Thyroid gland (tissue), 4 donors: ENCODE measurements around the gene NGRN. TPM values are rescaled to one million over a fixed set of nuclear protein-coding genes. Genes with fewer than 3 reads are reported as not detected.

Source experiments
- DNase-seq, 2 donors: peaks; one replicate each; pipeline ENCODE4 v3.0.0-alpha.2; 2019
- H3K27ac ChIP-seq, 3 donors: fragments of 200-600 bp; sonication (generic); 1 replicate in 2 of 3; 2 replicates in 1 of 3; pipeline ENCODE4 v1.5.1; 2016 to 2019; ENCODE audit warnings: mild to moderate bottlenecking in 1 of 3, moderate library complexity in 1 of 3
- H3K27me3 ChIP-seq: fragments of 200-600 bp; sonication (generic); one replicate; pipeline ENCODE4 v1.5.1; 2019
- H3K36me3 ChIP-seq, 2 donors: fragments of 200-600 bp; sonication (generic); one replicate each; pipeline ENCODE4 v1.5.1; 2016 to 2019
- H3K4me1 ChIP-seq, 2 donors: fragments of 200-600 bp; sonication (generic); one replicate each; pipeline ENCODE4 v1.5.1; 2017 to 2019
- H3K4me3 ChIP-seq, 3 donors: fragments of 200-600 bp; sonication (generic); replicated peaks in 1 of 3; 1 replicate in 2 of 3; 2 replicates in 1 of 3; pipeline ENCODE4 v1.5.1; 2016; ENCODE audit warnings: mild to moderate bottlenecking in 1 of 3
- H3K9me3 ChIP-seq: fragments of 200-600 bp; sonication (generic); one replicate; pipeline ENCODE4 v1.5.1; 2017
- CTCF ChIP-seq, 6 experiments: fragments of 200-600 bp in 3 of 6; fragments of 450-650 bp in 3 of 6; sonication (generic) in 3 of 6; IDR thresholded peaks; one replicate each; pipeline ENCODE4 v1.5.1; 2016 to 2019; ENCODE audit warnings: antibody characterized with exemption in 6 of 6, mild to moderate bottlenecking in 2 of 6, inconsistent platforms in 1 of 6, moderate library complexity in 1 of 6
- POLR2A ChIP-seq, 2 donors: fragments of 450-650 bp; IDR thresholded peaks; one replicate each; pipeline ENCODE4 v1.6.1; 2017; ENCODE audit warnings: antibody characterized with exemption in 2 of 2, mild to moderate bottlenecking in 2 of 2, moderate library complexity in 1 of 2
- WGBS, 2 donors: methylation state at CpG; one replicate each; pipeline ENCODE4 v1.1.5; 2017; 5-methylcytosine and 5-hydroxymethylcytosine counted together
- intact Hi-C: fragments of 100-400 bp; cut with DNase I; formaldehyde crosslinking; loops from one replicate; pipeline ENCODE4 v1.15.1; 2023
- total RNA-seq, 4 donors: library from RNA; depleted of rRNA; stranded (reverse); fragments of >200 nt; gene quantifications; one replicate each; pipeline ENCODE4 v1.2.3, GENCODE V29; 2016

The NGRN gene
- total RNA-seq, 4 donors from 2014 or later: 80.7 to 159 (median 96.4) TPM

GRCh38 chr15:90222547-90222946, 42.9 kb upstream of the NGRN start:
- Histone ChIP-seq H3K4me1 (peaks cover 6 to 15% of the 10 kb centered on the region in 2 donors), H3K4me3 (no peak overlapping the region), H3K9me3 (no peaks in the 10 kb centered on the region), H3K36me3 (peaks cover 39 to 46% of the 10 kb centered on the region in 2 donors), H3K27ac (no peak overlapping the region), H3K27me3 (no peaks in the 10 kb centered on the region)
- TF ChIP-seq CTCF (IDR thresholded peaks at IDR 0.05) (no peak), POLR2A (IDR thresholded peaks at IDR 0.05) (no peak)
- 81 to 88% methylated on average over 2 of the region's 2 CpGs for WGBS, 2 donors
- intact Hi-C loops: no loop called here
- no peak for DNase-seq

- no peak overlapping the region for H3K4me3 ChIP-seq
- peaks cover 6 to 15% of the 10 kb centered on the region in 2 donors for H3K4me1 ChIP-seq
- H3K36me3 ChIP-seq: peaks cover 44 to 56% of the 10 kb centered on the region in 2 donors
- intact Hi-C loops: no loop called here
- TF ChIP-seq CTCF (IDR thresholded peaks at IDR 0.05): no peak
- TF ChIP-seq POLR2A (IDR thresholded peaks at IDR 0.05): no peak
- DNase-seq: no peak
- H3K27me3 ChIP-seq: no peaks in the 10 kb centered on the region
- H3K9me3 ChIP-seq: no peaks in the 10 kb centered on the region
- 93 to 96% methylated on average over 17 to 20 of the region's 22 CpGs for WGBS, 2 donors
- peak overlapping the region in 1 of 3 donors; percentile 18 for H3K27ac ChIP-seq
These were observed 41.9 kb upstream of the NGRN start for GRCh38 chr15:90223441-90224165.

- Histone ChIP-seq H3K4me3 (no peak overlapping the region), H3K9me3 (no peaks in the 10 kb centered on the region), H3K27ac (no peak overlapping the region), H3K36me3 (peaks cover 55 to 70% of the 10 kb centered on the region in 2 donors), H3K4me1 (peaks cover 6 to 9% of the 10 kb centered on the region in 2 donors), H3K27me3 (no peaks in the 10 kb centered on the region)
- 87 to 91% methylated on average over 9 of the region's 17 CpGs for WGBS, 2 donors
- no peak for DNase-seq
- TF ChIP-seq POLR2A (IDR thresholded peaks at IDR 0.05): no peak
- no peak for TF ChIP-seq CTCF (IDR thresholded peaks at IDR 0.05)
- intact Hi-C loops: no loop called here
These were observed 40.4 kb upstream of the NGRN start for GRCh38 chr15:90225047-90225446.

GRCh38 chr15:90225504-90226234, 39.8 kb upstream of the NGRN start:
- intact Hi-C loops: no loop called here
- Histone ChIP-seq H3K36me3 (peaks cover 61 to 76% of the 10 kb centered on the region in 2 donors), H3K9me3 (no peaks in the 10 kb centered on the region), H3K4me3 (no peak overlapping the region), H3K4me1 (peaks cover 5 to 9% of the 10 kb centered on the region in 2 donors), H3K27ac (no peak overlapping the region), H3K27me3 (no peaks in the 10 kb centered on the region)
- WGBS, 2 donors: 84 to 87% methylated on average over 8 to 14 of the region's 18 CpGs
- DNase-seq: no peak
- TF ChIP-seq CTCF (IDR thresholded peaks at IDR 0.05) (no peak), POLR2A (IDR thresholded peaks at IDR 0.05) (no peak)

GRCh38 chr15:90227336-90227735, 38.1 kb upstream of the NGRN start:
- WGBS, 2 donors: 92 to 99% methylated on average over 7 of the region's 7 CpGs
- intact Hi-C loops: no loop called here
- H3K36me3 ChIP-seq: peaks cover 66 to 78% of the 10 kb centered on the region in 2 donors

More at GRCh38 chr15:90227336-90227735, 38.1 kb upstream of the NGRN start:
- no peaks in the 10 kb centered on the region for H3K9me3 ChIP-seq
- DNase-seq: no peak
- no peak overlapping the region for H3K27ac ChIP-seq
- TF ChIP-seq POLR2A (IDR thresholded peaks at IDR 0.05) (no peak), CTCF (IDR thresholded peaks at IDR 0.05) (no peak)
- H3K4me3 ChIP-seq: no peak overlapping the region
- H3K27me3 ChIP-seq: no peaks in the 10 kb centered on the region
- peaks cover 10 to 11% of the 10 kb centered on the region in 2 donors for H3K4me1 ChIP-seq
